ENCODE measurements around the gene FNTB. TPM values are rescaled to one million over a fixed set of nuclear protein-coding genes. Genes with fewer than 3 reads are reported as not detected.

FNTB gene
- total RNA-seq, 1 donor: 12.1 TPM

DNA sequence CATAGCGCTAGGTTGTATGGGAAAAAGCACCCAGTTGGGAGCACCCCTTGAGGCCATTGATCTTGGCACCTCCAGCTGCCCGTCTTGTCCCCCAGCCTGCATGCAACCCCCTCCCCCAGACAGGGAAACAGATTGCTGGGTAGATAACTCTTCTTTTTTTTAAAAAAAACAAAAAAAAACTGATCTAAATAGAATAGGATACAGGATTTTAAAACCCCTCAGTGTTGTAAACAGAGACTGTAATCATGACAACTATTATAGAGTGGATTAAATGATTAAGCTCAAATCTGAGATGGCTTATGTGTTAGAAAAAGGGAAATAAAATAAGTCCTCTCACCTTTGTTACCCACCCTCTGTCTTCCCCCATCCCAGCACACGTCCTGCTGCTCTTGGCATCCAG lies 66.8 kb downstream of the FNTB start:
- TF ChIP-seq, protein P1, sequence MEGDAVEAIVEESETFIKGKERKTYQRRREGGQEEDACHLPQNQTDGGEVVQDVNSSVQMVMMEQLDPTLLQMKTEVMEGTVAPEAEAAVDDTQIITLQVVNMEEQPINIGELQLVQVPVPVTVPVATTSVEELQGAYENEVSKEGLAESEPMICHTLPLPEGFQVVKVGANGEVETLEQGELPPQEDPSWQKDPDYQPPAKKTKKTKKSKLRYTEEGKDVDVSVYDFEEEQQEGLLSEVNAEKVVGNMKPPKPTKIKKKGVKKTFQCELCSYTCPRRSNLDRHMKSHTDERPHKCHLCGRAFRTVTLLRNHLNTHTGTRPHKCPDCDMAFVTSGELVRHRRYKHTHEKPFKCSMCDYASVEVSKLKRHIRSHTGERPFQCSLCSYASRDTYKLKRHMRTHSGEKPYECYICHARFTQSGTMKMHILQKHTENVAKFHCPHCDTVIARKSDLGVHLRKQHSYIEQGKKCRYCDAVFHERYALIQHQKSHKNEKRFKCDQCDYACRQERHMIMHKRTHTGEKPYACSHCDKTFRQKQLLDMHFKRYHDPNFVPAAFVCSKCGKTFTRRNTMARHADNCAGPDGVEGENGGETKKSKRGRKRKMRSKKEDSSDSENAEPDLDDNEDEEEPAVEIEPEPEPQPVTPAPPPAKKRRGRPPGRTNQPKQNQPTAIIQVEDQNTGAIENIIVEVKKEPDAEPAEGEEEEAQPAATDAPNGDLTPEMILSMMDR (IDR thresholded peaks at IDR 0.05; ENCODE audit: insufficient read depth, low read depth, low read length): no peak
- no peak overlapping the region for H3K4me3 ChIP-seq (ENCODE audit: low read depth, low read length)
- no peak for DNase-seq (ENCODE audit: low read depth)

DNA sequence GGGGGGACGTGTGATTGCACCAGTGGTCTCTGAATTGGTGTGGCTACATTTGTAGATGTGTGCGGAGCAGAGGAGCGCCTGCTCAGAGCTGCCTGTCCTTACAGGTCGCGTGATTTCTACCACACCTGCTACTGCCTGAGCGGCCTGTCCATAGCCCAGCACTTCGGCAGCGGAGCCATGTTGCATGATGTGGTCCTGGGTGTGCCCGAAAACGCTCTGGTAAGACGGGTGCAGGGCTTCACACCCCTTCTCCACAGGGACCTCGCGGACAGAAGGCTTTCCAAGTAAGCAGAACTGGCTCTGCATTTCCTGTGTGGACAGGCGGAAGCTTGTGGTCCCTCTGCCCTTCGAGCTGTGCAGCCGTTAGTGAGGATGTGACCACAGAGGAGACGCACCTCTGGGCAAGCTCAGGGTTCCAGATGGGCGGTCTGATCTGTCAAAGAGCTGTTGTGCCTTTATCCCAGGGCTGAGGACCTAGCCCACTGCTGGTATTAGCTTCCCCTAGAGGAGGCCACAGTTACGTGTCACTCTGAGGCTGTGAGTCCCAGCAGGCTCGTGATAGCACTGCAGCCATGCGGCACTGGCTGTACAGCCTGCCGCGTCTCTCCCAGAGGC lies 67.9 kb downstream of the FNTB start:
- H3K4me3 ChIP-seq (ENCODE audit: low read depth, low read length): no peak overlapping the region
- TF ChIP-seq, protein P1 (IDR thresholded peaks at IDR 0.05; ENCODE audit: insufficient read depth, low read depth, low read length): no peak
- DNase-seq (ENCODE audit: low read depth): no peak

DNA sequence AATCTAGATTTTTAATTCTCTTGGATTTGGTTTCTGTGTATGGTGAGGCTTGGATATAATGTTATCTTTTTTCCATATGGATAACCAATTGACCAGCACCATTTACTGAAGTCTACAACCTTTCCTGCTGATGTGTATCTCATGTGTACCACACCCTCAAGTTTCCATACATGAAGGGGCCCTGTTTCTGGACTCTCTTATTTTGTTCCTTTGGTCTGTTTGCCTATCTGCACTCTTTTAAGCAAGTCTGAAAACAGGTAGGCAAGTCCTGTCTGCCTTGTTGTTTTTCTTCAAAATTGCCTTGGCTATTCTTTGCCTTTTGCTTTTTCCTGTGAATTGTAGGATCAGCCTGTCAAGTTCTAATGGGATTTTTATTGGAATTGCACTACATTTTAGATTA lies 71.0 kb downstream of the FNTB start:
- no peak for DNase-seq (ENCODE audit: low read depth)
- no peak overlapping the region for H3K4me3 ChIP-seq (ENCODE audit: low read depth, low read length)
- TF ChIP-seq, protein P1 (IDR thresholded peaks at IDR 0.05; ENCODE audit: insufficient read depth, low read depth, low read length): no peak

DNA sequence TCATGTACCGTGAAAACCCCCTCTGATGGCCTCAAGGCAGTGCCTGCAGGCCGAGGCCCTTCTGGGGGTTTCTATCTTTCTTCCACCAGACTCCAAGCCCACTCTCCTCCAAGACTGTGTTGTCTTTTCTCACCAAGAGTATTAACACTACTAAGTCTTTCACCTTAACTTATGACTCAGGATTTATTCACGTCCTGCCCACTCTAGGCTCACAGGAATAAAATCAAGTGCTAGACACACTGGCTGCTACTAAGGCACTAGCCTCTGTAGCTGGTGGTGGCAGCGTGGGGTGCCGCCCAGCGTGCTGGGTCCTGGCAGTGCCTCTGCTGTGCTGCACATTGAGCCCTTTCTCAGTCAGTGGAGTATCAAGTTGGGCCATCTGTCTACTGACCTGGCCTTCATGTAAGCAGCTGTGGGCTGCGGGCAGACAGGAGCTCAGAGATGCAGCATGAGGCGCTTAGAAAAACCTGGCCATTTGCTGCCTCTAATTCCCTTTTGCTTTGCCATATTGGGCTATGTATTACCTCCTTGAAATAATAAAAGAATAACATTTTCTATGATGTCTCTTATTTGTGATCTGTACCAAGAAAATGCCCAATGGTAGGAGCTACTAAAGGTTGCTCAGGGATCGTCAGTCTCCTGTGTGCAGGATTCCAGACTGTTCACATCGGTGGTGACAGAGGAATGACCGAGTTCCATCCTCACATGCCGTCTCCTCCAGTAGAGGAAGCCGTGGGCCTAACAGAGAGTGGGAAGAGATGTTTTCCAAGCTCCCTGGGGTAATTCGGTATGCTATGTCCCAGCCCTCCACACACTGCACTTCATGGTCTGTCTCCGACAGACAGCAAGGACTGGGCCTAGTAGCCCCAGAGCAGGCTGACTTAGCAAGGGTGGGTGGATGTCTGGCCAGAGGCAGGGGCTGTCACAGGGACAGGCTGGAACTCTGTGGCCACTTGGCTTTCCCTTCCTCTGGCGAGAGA lies 75.7 kb downstream of the FNTB start:
- H3K4me3 ChIP-seq (ENCODE audit: low read depth, low read length): no peak overlapping the region
- TF ChIP-seq, protein P1 (IDR thresholded peaks at IDR 0.05; ENCODE audit: insufficient read depth, low read depth, low read length): no peak
- no peak for DNase-seq (ENCODE audit: low read depth)

DNA sequence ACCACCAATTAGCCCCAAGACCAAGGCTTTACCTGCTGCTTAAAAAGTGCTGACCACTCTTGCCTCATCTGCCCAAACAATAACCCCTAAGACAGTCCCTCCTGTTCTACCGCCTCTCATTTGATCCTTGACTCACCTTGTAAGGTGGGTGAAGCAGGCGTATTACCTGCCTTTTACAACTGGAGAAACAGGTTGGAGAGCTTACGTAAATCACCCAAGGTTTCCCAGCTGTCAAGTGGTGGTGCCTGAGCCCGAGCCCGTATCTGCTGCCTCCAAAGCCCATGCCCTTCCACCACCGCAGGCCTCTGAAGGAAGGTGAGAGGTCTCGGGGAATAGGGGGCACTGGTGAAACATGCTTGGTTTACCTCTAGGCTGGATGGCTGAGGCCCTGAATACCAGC lies 79.0 kb downstream of the FNTB start:
- TF ChIP-seq, protein P1 (IDR thresholded peaks at IDR 0.05; ENCODE audit: insufficient read depth, low read depth, low read length): no peak
- H3K4me3 ChIP-seq (ENCODE audit: low read depth, low read length): no peak overlapping the region
- DNase-seq (ENCODE audit: low read depth): no peak

DNA sequence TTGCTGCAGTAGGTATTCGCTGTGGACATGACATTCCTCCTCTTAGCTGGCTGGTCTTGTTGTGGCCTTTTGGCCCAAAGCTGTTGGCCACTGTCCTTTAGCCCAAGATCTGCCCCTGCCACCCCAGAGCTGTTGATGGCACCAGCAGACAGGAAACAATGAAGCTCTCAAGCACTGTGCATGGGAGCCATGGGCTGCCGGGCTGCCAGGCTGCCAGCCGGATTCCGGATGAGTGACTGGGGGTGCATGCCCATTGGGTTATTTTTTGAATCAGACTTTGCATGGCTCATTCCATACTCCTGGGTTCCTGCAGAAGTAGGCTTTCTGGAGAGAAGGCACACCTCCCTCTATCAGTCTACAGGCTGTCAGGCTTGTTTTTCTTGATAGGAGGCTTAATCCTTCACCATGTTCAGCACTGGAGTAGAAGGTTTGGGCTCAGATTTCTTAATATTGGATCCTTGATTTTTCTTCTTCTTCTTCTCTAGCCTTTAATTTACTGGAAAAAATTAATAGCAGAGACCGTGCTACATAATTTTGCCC lies 83.2 kb downstream of the FNTB start:
- DNase-seq (ENCODE audit: low read depth): no peak
- H3K4me3 ChIP-seq (ENCODE audit: low read depth, low read length): no peak overlapping the region
- TF ChIP-seq, protein P1 (IDR thresholded peaks at IDR 0.05; ENCODE audit: insufficient read depth, low read depth, low read length): no peak

All from fibroblast of villous mesenchyme (primary cell).